CD4-positive, alpha-beta T cell treated with Interleukin-2 at 100 ng/mL for 4 hours (primary cell): ENCODE data around the gene HTR6.

Experiments
- DNase-seq: peaks from one replicate; pipeline ENCODE4 v3.0.0-alpha.2; 2020; ENCODE audit warnings: low spot score

Gene HTR6

GRCh38 chr1:19688041-19688842 is 23.6 kb downstream of the HTR6 start:
- peak; percentile 50 for DNase-seq

DNA sequence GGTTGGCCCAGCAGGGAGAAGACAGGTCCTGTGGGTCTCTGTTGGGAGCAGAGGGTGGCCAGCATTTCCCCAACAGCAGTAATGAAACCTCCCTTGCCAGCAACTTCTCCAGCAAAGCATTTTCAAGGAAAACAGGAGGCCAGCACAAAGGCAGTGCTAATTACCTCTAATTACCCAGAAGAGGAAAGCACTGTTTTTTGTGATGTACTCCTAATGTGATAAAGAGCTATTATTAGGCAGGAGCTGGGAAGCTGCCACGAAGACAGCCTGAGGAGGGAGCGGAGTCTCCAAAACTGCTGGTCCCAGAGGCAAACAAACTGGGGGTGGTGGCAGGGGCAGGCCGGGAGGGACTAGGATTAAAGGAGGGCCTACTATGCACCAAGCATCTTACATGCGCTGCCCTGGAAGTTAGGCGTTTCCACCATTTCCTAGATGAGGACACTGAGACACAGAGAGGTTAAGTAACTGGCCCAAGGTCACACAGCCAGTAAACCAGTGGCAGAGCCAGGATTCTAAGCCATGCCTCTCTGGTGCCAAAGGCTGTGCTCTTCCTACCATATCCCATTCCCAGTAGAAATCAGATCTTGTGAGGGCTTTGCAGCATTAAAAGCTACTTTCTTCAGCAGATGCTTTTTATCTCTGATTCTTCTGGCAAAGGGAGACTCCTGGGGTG is 24.5 kb downstream of the HTR6 start:
- DNase-seq = no peak

- no peak for DNase-seq
These were observed 25.2 kb downstream of the HTR6 start for GRCh38 chr1:19689856-19690255.

DNA sequence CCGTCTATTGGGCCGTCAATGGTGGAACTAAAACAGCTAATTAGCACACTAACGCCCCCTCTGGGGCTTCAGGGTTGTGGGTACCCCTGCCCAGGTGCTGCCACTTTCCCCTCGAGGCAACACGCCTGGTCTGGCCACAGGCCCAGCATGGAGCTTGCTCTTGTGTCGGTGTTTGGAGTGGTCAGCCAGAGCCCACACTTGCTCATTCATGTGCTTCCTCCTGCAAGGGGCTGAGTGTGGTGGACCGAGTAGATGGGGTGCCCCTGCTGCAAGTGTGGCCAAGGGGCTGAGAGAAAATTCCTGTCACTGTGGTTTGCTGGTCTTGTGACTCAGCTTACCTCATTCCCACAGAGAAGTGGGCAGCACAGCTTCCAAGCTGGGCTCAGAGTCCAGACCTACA is 25.7 kb downstream of the HTR6 start:
- no peak for DNase-seq

DNA sequence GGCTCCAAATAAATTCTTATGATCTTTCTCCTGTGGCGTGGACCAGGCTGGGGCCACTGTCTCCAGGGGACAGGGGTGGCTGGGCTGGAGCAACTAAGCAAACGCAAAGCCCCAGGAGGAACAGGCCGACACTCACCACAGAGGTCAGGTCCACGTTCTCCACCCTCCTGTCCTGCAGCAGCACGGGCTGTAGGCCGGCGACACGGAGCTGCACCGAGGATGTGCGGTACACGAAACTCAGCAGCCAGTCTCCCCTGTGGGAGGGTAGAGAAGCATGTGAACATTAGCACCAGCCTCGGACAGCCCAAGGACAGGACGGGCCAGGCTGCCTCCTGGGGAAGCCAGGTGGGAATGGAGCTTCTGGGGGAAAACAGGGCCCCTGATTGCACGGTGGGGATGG is 29.6 kb downstream of the HTR6 start:
- DNase-seq = no peak

GRCh38 chr1:19695772-19696171 is 31.1 kb downstream of the HTR6 start:
- no peak for DNase-seq

DNA sequence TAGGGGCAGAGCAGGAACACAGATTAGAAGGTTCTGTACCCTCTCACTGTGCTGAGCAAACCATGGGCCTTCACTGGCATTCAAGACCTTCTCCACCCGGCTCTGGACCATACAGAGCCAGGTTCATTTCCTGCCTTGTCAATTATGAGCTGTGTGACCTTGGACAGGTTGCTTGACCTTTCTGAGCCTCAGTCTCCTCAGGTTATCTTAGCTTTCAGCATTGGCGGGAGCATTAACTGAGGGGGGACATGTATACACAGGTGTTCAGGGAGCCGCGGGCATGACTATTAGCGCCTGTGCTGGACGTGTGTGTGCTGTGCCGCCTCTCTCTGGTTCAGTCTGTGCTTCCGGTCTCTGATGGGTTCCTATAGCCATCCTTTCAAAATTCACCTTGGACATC is 32.1 kb downstream of the HTR6 start:
- DNase-seq = no peak

GRCh38 chr1:19698181-19698580 is 33.5 kb downstream of the HTR6 start:
- DNase-seq = no peak

- no peak for DNase-seq
These were observed 35.6 kb downstream of the HTR6 start for GRCh38 chr1:19700079-19700777.

- no peak for DNase-seq
These were observed 38.6 kb downstream of the HTR6 start for GRCh38 chr1:19703280-19703679.

- peak; percentile 66 for DNase-seq
These were observed 39.8 kb downstream of the HTR6 start for GRCh38 chr1:19704247-19705113.

GRCh38 chr1:19705464-19705863 is 40.8 kb downstream of the HTR6 start:
- DNase-seq = no peak

DNA sequence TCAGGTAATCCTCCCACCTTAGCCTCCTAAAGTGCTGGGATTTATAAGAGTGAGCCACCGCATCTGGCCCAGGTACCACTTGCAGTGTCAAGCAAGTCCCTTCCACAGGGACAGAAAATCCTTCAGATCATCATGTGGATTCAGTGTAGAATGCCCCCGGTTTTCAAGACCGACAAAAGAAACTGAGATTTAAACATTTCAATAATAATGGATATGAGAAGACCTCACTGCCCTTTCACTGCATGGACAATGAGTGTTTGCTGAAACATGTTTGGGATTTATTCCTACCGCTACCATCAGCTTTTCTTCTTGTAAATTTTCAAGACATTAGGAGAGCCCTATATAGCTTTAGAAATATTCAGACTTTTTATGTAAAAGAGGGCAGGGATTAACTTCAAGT is 41.5 kb downstream of the HTR6 start:
- DNase-seq = no peak

DNA sequence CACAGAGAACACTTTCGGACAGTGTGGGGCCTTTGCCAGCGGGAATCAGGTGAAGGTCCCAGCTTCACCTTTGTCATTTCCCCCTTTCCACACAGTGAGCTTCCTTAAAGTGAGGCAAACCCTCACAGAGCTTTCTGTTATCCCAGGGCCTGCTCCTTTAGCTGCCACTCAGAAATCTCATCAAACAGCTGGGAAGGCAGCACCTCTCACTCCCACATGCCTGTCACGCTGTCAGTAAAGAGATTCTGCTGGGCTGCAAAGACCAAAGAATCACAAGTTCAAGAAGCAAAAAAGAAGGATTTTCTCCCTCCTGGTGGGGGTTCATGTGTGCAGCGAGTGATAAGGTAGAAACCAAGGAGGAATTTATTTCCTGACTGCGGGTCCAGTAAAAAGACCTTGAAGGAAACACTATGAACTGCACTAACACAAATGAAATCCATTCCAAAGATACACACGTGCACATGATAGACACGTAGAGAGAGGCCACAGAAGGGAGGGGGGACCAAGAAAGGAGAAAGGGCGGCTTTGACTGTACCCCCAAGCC is 44.0 kb downstream of the HTR6 start:
- DNase-seq = no peak

- DNase-seq = no peak
These were observed 44.7 kb downstream of the HTR6 start for GRCh38 chr1:19709260-19709793.

GRCh38 chr1:19710825-19711611 is 46.3 kb downstream of the HTR6 start:
- DNase-seq = no peak

GRCh38 chr1:19712928-19713327 is 48.3 kb downstream of the HTR6 start:
- no peak for DNase-seq

DNA sequence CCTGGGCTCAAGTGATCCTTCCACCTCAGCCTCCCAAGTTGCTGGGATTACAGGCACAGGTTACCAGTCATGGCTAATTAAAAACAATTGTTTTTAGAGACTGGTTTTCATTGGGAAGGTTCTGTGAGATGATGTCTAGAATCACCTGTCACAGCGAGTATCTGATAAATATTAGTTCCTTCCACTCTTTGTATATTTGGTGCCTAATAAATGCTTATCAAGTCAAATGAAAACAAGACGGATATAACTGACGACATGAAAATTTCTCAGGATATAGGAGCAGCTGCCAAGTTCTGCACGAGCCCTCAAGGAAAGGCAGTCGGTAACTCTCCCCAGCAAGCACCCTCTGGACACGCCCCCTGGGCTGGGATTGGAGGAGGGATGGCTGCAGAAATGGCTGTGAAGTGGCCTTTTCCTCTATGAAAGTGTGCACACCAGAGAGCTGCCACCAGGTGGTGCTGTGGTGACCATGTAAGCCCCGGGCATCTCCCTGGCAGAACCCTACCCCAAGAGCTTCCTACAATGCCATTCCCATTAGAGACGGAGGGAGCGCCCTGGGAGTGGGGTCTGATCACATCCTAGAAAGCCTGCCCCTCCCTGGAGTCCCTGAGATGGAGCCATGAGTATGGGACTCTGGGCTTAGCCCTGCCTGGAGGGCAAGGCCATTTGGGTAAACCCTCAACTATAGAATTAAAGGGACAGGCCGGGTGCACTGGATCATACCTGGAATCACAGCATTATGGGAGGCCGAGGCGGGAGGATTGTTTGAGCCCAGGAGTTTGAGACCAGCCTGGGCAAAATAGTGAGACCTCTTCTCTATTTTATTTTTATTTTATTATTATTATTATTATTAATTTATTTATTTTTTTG is 50.9 kb downstream of the HTR6 start:
- DNase-seq = peak; percentile 81

DNA sequence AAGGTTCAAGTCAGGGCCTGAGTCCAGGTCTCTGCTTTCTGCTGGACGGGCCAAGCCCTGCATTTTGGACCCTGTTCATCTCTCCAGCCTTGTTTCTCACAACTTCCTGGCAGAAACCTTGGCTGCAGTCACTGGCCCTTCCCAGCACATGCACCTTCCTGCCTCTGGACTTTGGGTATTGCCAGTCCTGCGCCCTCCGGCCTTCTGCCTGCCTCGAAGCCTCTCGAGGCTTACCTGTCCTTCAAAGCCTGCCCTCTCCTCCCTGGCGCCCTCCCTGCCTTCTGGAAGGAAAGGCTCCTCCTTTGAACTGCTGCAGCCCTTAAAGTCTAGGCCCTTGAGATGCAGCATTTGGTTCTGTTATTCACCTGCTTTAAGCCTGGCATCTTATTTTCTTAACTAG is 52.8 kb downstream of the HTR6 start:
- DNase-seq = no peak

DNA sequence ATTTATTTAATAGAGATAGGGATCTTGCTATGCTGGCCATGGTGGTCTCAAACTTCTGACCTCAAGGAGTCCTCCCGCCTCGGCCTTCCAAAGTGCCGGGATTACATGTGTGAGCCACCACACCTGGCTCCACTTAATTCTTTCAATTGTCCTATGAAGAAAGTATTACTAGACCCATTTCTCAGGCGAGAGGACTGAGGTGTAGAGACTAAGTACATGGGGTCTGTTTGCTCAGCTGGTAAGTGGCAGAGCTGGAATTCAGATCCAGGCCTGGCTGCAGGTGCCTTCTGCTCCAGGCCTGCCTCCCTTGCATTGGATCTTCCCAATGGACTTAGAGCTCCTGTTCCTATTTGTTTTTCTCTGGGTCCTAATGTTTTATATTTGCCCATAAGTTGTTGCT is 55.5 kb downstream of the HTR6 start:
- no peak for DNase-seq
